Naive thymus-derived CD8-positive, alpha-beta T cell (primary cell): ENCODE data around the gene GPC2. TPM values are rescaled to one million over a fixed set of nuclear protein-coding genes. Genes with fewer than 3 reads are reported as not detected.
"Not testable (repeated sequence)": the region's sequence is repeated elsewhere in the genome, so short reads cannot be mapped to it uniquely, and the experiment has no call there.

Source experiments
- ATAC-seq, 2 donors: fragments of 150-1000 bp; cut with Tn5 transposase in 1 of 2; sonication (Bioruptor Pico), chemical (Tn5 transposase) in 1 of 2; 1 replicate in 1 of 2; 2 replicates in 1 of 2; pipeline ENCODE4 v1.10.0; 2021; ENCODE audit warnings: mild to moderate bottlenecking in 2 of 2, moderate library complexity in 2 of 2
- POLR2A ChIA-PET: fragments of 350-600 bp; sonication (Branson Sonifier 250); formaldehyde crosslinking; loops from one replicate; lab custom pipeline; 2021; ENCODE audit warnings: antibody characterized with exemption; lab: Charles Lee
- DNase-seq, 10 donors: peaks; one replicate each; pipeline versions ENCODE4 v3.0.0 to v3.0.0-alpha.2; 2020 to 2022
- H3K27ac Mint-ChIP-seq, 10 donors: one replicate each; pipeline ENCODE4 v1.8.0; 2020 to 2022; ENCODE audit warnings: mild to moderate bottlenecking in 10 of 10, mixed read lengths in 10 of 10, moderate library complexity in 4 of 10, inconsistent platforms in 1 of 10
- H3K27me3 Mint-ChIP-seq, 5 donors: one replicate each; pipeline ENCODE4 v1.8.0; 2021 to 2022; ENCODE audit warnings: mixed read lengths in 5 of 5
- H3K36me3 Mint-ChIP-seq, 3 donors: one replicate each; pipeline ENCODE4 v1.8.0; 2020 to 2022; ENCODE audit warnings: mixed read lengths in 3 of 3, mild to moderate bottlenecking in 2 of 3, inconsistent platforms in 1 of 3
- H3K4me1 Mint-ChIP-seq, 4 donors: one replicate each; pipeline ENCODE4 v1.8.0; 2021 to 2022; ENCODE audit warnings: mixed read lengths in 4 of 4
- H3K4me3 Mint-ChIP-seq, 10 donors: one replicate each; pipeline ENCODE4 v1.8.0; 2020 to 2022; ENCODE audit warnings: mild to moderate bottlenecking in 10 of 10, mixed read lengths in 10 of 10, moderate library complexity in 6 of 10, inconsistent platforms in 1 of 10
- H3K9me3 Mint-ChIP-seq, 9 donors: one replicate each; pipeline ENCODE4 v1.8.0; 2020 to 2022; ENCODE audit warnings: mixed read lengths in 9 of 9, mild to moderate bottlenecking in 3 of 9, inconsistent platforms in 1 of 9, moderate library complexity in 1 of 9
- polyA plus RNA-seq, 3 donors: library from polyadenylated mRNA; unstranded; fragments of 300-500 nt; fragmentation: Illumina TruSeq; gene quantifications; one replicate each; pipeline ENCODE4 v1.2.3, GENCODE V29; 2021
- total RNA-seq, 8 experiments: library from RNA in 2 of 8; stranded (reverse) in 2 of 8; gene quantifications; one replicate each; pipeline ENCODE4 v1.2.3 and lab custom pipeline; 2021 to 2026

The GPC2 gene
- total and polyA plus RNA-seq, 5 experiments from 2014 or later: 0.09 to 40.1 (median 1.1) TPM

- POLR2A ChIA-PET: interaction anchor here (0.8 to 4.5 kb wide), 15 partner anchors 29 to 210 kb away, joined by 4 to 31 read pairs (median 7); partner anchors contain the start of genes AP4M1, CNPY4, GAL3ST4 and LAMTOR4
- Mint-ChIP-seq H3K9me3 (no peaks in the 10 kb centered on the region), H3K36me3 (peaks cover 4 to 22% (median 5%) of the 10 kb centered on the region in 3 donors), H3K4me3 (peak overlapping the region; percentile 88 to 99 (median 96)), H3K27ac (peak overlapping the region; percentile 96 to 100 (median 98)), H3K27me3 (peaks cover 0 to 2% (median 0%) of the 10 kb centered on the region in 5 donors), H3K4me1 (peaks cover 25 to 77% (median 68%) of the 10 kb centered on the region in 4 donors)
- no peak for ATAC-seq
- no peak for DNase-seq
These were observed 42.1 kb upstream of the GPC2 start for GRCh38 chr7:100219271-100219737.

GRCh38 chr7:100217934-100218333, 40.8 kb upstream of the GPC2 start:
- POLR2A ChIA-PET: interaction anchor here (0.6 to 2.5 kb wide), 9 partner anchors 28 to 84 kb away, joined by 3 to 16 read pairs (median 6); partner anchors contain the start of genes LAMTOR4 and TRAPPC14
- DNase-seq (peak; percentile 61 to 89 (median 76)), ATAC-seq (peak; percentile 5 to 9)
- H3K27me3 Mint-ChIP-seq, H3K9me3 Mint-ChIP-seq, H3K36me3 Mint-ChIP-seq: not testable (repeated sequence)
- Mint-ChIP-seq H3K4me3 (peak overlapping the region; percentile 76 to 93 (median 86)), H3K4me1 (peaks cover 28 to 77% (median 69%) of the 10 kb centered on the region in 4 donors), H3K27ac (peak overlapping the region; percentile 90 to 99 (median 96))

GRCh38 chr7:100215895-100216294, 38.7 kb upstream of the GPC2 start:
- no peak for DNase-seq
- Mint-ChIP-seq H3K27me3 (no peaks in the 10 kb centered on the region), H3K4me1 (peaks cover 28 to 75% (median 68%) of the 10 kb centered on the region in 4 donors), H3K36me3 (peaks cover 0 to 2% (median 0%) of the 10 kb centered on the region in 3 donors), H3K4me3 (no peak overlapping the region), H3K27ac (peak overlapping the region in 7 of 10 donors; percentile 2 to 97 (median 22)), H3K9me3 (no peaks in the 10 kb centered on the region)
- POLR2A ChIA-PET: interaction anchor here (0.7 to 1.4 kb wide), 4 partner anchors 18 to 67 kb away, joined by 3 to 4 read pairs (median 3); partner anchors contain the start of gene LAMTOR4
- ATAC-seq: no peak

- H3K36me3 Mint-ChIP-seq, H3K9me3 Mint-ChIP-seq, H3K27me3 Mint-ChIP-seq: not testable (repeated sequence)
- Mint-ChIP-seq H3K4me1 (peaks cover 39 to 86% (median 78%) of the 10 kb centered on the region in 4 donors), H3K4me3 (peak overlapping the region in 9 of 10 donors; percentile 4 to 59 (median 18)), H3K27ac (peak overlapping the region; percentile 79 to 97 (median 87))
- ATAC-seq: peak in 1 of 2 donors; percentile 29
- DNase-seq: peak in 1 of 10 donors; percentile 22
- POLR2A ChIA-PET: interaction anchor here (3.0 kb wide), 1 partner anchor 66 kb away, joined by 10 read pairs; the partner anchor contains the start of gene LAMTOR4
These were observed 37.2 kb upstream of the GPC2 start for GRCh38 chr7:100214356-100214755.

GRCh38 chr7:100213672-100214071, 36.5 kb upstream of the GPC2 start:
- no peak for ATAC-seq
- Mint-ChIP-seq H3K36me3 (no peaks in the 10 kb centered on the region), H3K9me3 (no peaks in the 10 kb centered on the region), H3K4me3 (peak overlapping the region in 1 of 10 donors; percentile 38), H3K27ac (peak overlapping the region; percentile 75 to 97 (median 88)), H3K4me1 (peaks cover 42 to 86% (median 78%) of the 10 kb centered on the region in 4 donors), H3K27me3 (no peaks in the 10 kb centered on the region)
- POLR2A ChIA-PET: interaction anchor here (0.6 to 3.0 kb wide), 3 partner anchors 65 to 747 kb away, joined by 3 to 10 read pairs (median 5); partner anchors contain the start of gene LAMTOR4
- DNase-seq: no peak

- no peaks in the 10 kb centered on the region for H3K36me3 Mint-ChIP-seq
- H3K4me1 Mint-ChIP-seq: peaks cover 47 to 88% (median 82%) of the 10 kb centered on the region in 4 donors
- H3K27me3 Mint-ChIP-seq: no peaks in the 10 kb centered on the region
- POLR2A ChIA-PET: interaction anchor here (0.6 to 3.0 kb wide), 5 partner anchors 10 to 81 kb away, joined by 3 to 10 read pairs (median 3); partner anchors contain the start of gene LAMTOR4
- no peaks in the 10 kb centered on the region for H3K9me3 Mint-ChIP-seq
- peak overlapping the region in 1 of 10 donors; percentile 10 for H3K4me3 Mint-ChIP-seq
- peak overlapping the region; percentile 75 to 99 (median 89) for H3K27ac Mint-ChIP-seq
- ATAC-seq (no peak), DNase-seq (no peak)
These were observed 35.6 kb upstream of the GPC2 start for GRCh38 chr7:100212631-100213286.

GRCh38 chr7:100211342-100211780, 34.2 kb upstream of the GPC2 start:
- H3K36me3 Mint-ChIP-seq: no peaks in the 10 kb centered on the region

GRCh38 chr7:100210805-100211204, 33.6 kb upstream of the GPC2 start:
- H3K4me1 Mint-ChIP-seq: peaks cover 42 to 74% (median 70%) of the 10 kb centered on the region in 4 donors
- ATAC-seq (peak in 1 of 2 donors; percentile 2), DNase-seq (no peak)
- no peaks in the 10 kb centered on the region for H3K27me3 Mint-ChIP-seq
- H3K36me3 Mint-ChIP-seq: no peaks in the 10 kb centered on the region
- H3K4me3 Mint-ChIP-seq: peak overlapping the region in 7 of 10 donors; percentile 19 to 81 (median 34)
- H3K9me3 Mint-ChIP-seq: no peaks in the 10 kb centered on the region
- peak overlapping the region; percentile 92 to 99 (median 96) for H3K27ac Mint-ChIP-seq
- POLR2A ChIA-PET: interaction anchor here (0.8 to 2.6 kb wide), 14 partner anchors 8 to 122 kb away, joined by 3 to 14 read pairs (median 4); partner anchors contain the start of genes COPS6, GAL3ST4, LAMTOR4 and MBLAC1

More at GRCh38 chr7:100211342-100211780, 34.2 kb upstream of the GPC2 start:
- Mint-ChIP-seq H3K27ac (peak overlapping the region; percentile 92 to 99 (median 96)), H3K9me3 (no peaks in the 10 kb centered on the region), H3K4me1 (peaks cover 42 to 77% (median 70%) of the 10 kb centered on the region in 4 donors), H3K27me3 (no peaks in the 10 kb centered on the region), H3K4me3 (peak overlapping the region; percentile 63 to 97 (median 78))
- ATAC-seq: peak; percentile 89 to 96
- POLR2A ChIA-PET: interaction anchor here (0.6 to 2.6 kb wide), 13 partner anchors 9 to 122 kb away, joined by 3 to 14 read pairs (median 4); partner anchors contain the start of genes COPS6, GAL3ST4 and LAMTOR4
- DNase-seq: peak in 9 of 10 donors; percentile 45 to 75 (median 60)

- H3K9me3 Mint-ChIP-seq: no peaks in the 10 kb centered on the region
- H3K36me3 Mint-ChIP-seq: no peaks in the 10 kb centered on the region
- H3K4me1 Mint-ChIP-seq: peaks cover 42 to 62% (median 61%) of the 10 kb centered on the region in 4 donors
- no peaks in the 10 kb centered on the region for H3K27me3 Mint-ChIP-seq
- DNase-seq: no peak
- peak overlapping the region; percentile 69 to 97 (median 90) for H3K27ac Mint-ChIP-seq
- no peak for ATAC-seq
- POLR2A ChIA-PET: interaction anchor here (1.1 to 2.6 kb wide), 7 partner anchors 8 to 61 kb away, joined by 3 to 14 read pairs (median 4); partner anchors contain the start of gene LAMTOR4
- H3K4me3 Mint-ChIP-seq: peak overlapping the region in 9 of 10 donors; percentile 16 to 74 (median 61)
These were observed 32.3 kb upstream of the GPC2 start for GRCh38 chr7:100209493-100209892.

- no peaks in the 10 kb centered on the region for H3K27me3 Mint-ChIP-seq
- ATAC-seq (peak; percentile 7 to 32), DNase-seq (peak in 1 of 10 donors; percentile 39)
- H3K4me1 Mint-ChIP-seq: peaks cover 39 to 57% (median 56%) of the 10 kb centered on the region in 4 donors
- H3K4me3 Mint-ChIP-seq: peak overlapping the region; percentile 16 to 74 (median 69)
- H3K27ac Mint-ChIP-seq: peak overlapping the region; percentile 69 to 97 (median 90)
- POLR2A ChIA-PET: interaction anchor here (1.5 to 2.6 kb wide), 3 partner anchors 9 to 44 kb away, joined by 4 to 10 read pairs (median 6); no protein-coding TSS in a partner anchor
- no peaks in the 10 kb centered on the region for H3K9me3 Mint-ChIP-seq
- H3K36me3 Mint-ChIP-seq: no peaks in the 10 kb centered on the region
These were observed 31.8 kb upstream of the GPC2 start for GRCh38 chr7:100208911-100209408.

GRCh38 chr7:100204454-100204853, 27.3 kb upstream of the GPC2 start:
- no peaks in the 10 kb centered on the region for H3K27me3 Mint-ChIP-seq
- peak overlapping the region in 1 of 10 donors; percentile 46 for H3K4me3 Mint-ChIP-seq
- no peak for ATAC-seq
- peak overlapping the region in 1 of 10 donors; percentile 19 for H3K27ac Mint-ChIP-seq
- no peak for DNase-seq
- POLR2A ChIA-PET: interaction anchor here (0.6 kb wide), 1 partner anchor 27 kb away, joined by 5 read pairs; no protein-coding TSS in a partner anchor
- H3K9me3 Mint-ChIP-seq: no peaks in the 10 kb centered on the region
- peaks cover 15 to 23% (median 16%) of the 10 kb centered on the region in 4 donors for H3K4me1 Mint-ChIP-seq
- H3K36me3 Mint-ChIP-seq: no peaks in the 10 kb centered on the region
